Fibroblast of mammary gland (primary cell): ENCODE measurements around the gene METTL21A.

Experiments
- DNase-seq: peaks from one replicate; pipeline ENCODE4 v3.0.0-alpha.2; 2010; ENCODE audit warnings: low read depth
- H3K4me3 ChIP-seq: 2 replicates; pipeline ENCODE4 v1.5.1; 2011; ENCODE audit warnings: low read depth, mild to moderate bottlenecking, low read length, moderate library complexity; ENCODE audit not compliant: control insufficient read depth
- CTCF ChIP-seq: conservative IDR thresholded peaks from 2 replicates; pipeline ENCODE4 v1.5.1; 2011; ENCODE audit warnings: low read depth, low read length, inconsistent platforms; ENCODE audit not compliant: control insufficient read depth, insufficient read depth

The METTL21A gene

GRCh38 chr2:207565736-207566500, 59.3 kb downstream of the METTL21A start:
- no peak overlapping the region for H3K4me3 ChIP-seq
- no peak for TF ChIP-seq CTCF
- no peak for DNase-seq
